Mammary epithelial cell (primary cell): ENCODE results near the gene RNU1-3.
"Not testable (repeated sequence)": the region's sequence is repeated elsewhere in the genome, so short reads cannot be mapped to it uniquely, and the experiment has no call there.

Experiments
- CTCF ChIP-seq, 2 donors: IDR thresholded peaks in 1 of 2; conservative IDR thresholded peaks in 1 of 2; 2 replicates each; pipeline ENCODE4 v1.5.1; 2011 to 2012; ENCODE audit warnings: inconsistent platforms in 2 of 2, low read length in 2 of 2, mild to moderate bottlenecking in 2 of 2, control low read depth in 1 of 2, low read depth in 1 of 2; ENCODE audit not compliant: insufficient read depth in 1 of 2; ENCODE audit errors: extremely low read depth in 1 of 2
- EZH2 ChIP-seq: IDR thresholded peaks from 2 replicates; pipeline ENCODE4 v1.6.1; 2012; ENCODE audit warnings: low read length, inconsistent platforms, borderline replicate concordance

- not testable (repeated sequence) for TF ChIP-seq CTCF (conservative IDR thresholded peaks at IDR 0.05 in 1 of 2, IDR thresholded peaks at IDR 0.05 in 1 of 2; ENCODE audit: extremely low read depth in 1 of 2, insufficient read depth in 1 of 2, low read depth in 1 of 2, low read length in 2 of 2); EZH2
Observed at GRCh38 chr1:16697152-16697551, 30.4 kb upstream of the RNU1-3 start.
